Measurements from ENCODE around the gene HDAC11.
"Not testable (repeated sequence)": the region's sequence is repeated elsewhere in the genome, so short reads cannot be mapped to it uniquely, and the experiment has no call there.

Gene HDAC11

GRCh38 chr3:13508496-13508895, 28.4 kb downstream of the HDAC11 start:
- DNase-seq = no peak

- no peak for DNase-seq
These were observed 29.1 kb downstream of the HDAC11 start for GRCh38 chr3:13509059-13509815.

DNA sequence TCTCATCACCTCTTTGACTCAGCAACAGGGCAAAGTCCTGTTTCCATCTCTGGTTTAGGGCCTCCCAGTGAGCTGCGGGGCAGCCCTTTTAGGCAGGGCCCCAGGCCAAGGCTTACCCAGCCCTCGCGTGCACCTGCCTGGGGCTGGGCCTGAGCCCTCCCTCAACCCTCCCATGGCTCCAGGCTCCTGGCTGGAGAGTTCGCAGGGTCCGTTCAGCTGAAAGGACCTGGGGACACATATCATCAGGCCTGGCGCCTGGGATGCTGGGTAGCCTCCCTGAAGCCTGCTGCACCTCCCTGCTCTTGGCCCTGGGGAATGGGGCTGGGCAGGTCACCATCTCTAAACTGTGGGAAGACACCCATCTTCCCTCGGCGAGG, 29.7 kb downstream of the HDAC11 start:
- DNase-seq = no peak

DNA sequence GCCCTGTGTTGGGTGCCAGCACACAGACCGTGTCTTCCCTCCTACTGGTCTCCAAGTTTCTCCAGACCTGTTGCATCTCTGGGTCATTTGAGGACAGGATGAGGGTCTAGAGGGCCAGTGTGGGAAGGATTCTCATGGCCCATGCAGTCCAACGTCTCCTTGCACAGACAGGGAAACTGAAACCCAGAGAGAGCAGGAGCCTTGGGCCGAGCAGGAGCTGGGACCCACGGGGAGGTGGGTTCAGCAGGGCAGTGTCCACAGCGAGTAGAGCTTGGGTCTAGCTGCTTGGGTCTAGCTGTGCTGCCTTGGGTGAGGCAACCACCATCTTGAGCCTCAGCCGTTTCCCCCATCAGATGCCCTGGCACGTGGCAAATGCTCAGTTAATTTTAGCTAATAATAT, 32.3 kb downstream of the HDAC11 start:
- no peak for DNase-seq

DNA sequence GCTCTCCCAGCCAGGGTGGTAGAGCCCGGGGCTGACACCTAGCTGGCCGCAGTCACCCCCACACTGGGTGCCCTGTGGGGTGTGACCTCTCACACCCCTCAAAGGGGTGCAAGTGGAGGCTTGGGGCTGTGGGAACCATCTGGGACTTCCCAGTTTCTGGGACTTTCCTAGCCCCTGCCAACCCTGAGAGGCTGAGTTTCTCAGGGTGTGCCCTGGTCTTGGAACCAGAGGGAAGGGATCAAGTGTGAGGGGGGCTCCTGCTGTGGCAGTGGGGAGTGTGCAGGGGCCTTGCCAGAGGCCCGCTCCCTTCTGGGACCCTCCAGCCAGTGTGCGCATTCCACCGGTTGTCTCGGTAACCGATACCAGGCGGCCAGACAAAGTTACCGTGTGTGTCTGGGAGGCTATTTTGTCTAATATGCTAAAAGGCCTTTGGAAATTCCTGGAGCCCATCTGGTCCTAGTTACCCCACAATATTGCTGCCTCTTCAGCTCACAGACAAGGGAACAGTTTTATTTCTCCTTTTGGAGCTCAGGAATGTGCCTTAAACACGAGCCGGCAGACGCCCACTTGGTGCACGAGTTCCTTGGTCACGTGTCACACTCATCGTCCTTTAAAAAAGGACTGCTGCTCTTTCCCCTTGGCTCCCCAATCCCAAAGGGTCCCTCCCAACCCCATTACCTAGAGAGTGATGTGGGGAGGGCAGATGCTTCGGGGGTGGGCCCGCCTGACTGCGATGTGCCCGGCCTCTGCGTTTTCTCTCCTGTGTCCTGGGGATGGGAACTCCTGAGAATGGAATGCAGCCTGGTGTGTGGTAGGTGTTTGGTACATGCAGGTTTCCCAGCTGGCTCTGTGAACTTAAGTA, 33.2 kb downstream of the HDAC11 start:
- no peak for DNase-seq

GRCh38 chr3:13513913-13514517, 33.9 kb downstream of the HDAC11 start:
- no peak for DNase-seq

DNA sequence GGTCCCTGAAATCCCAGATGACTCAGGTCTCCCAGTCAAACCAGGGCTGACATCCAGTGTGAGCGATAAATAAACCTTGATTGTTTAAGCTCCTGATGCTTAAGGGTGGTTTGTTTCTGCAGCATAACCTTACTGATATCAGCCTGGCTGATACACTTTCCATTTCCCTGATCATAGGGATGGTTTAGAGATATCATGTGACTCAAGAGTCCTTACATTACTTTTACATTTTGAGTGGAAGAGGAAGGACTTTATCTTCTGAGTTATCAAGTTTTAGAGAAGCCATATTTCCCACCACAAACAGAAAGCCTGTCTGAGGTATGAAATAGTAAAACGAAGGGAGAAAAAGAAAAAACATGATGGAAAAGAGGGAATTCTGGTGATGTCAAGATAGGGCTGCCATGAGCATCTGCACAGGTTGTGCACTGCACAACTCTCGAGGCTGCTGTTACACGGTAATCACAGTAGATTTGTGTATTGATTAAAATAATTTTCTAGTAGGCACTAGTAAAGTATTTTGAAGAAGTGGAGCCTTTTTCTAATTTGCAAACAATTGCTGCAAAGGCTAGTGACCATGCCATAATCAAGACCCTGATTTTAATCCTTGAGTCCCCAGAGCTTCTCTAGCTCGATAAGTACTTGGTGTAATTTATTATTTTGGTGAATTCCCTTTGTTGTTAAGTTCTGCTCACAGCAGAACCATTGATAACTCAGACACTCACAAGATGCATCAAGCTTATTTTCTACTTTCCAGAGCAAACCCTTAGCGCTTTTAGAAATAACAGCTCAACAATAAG, 34.7 kb downstream of the HDAC11 start:
- DNase-seq = no peak

GRCh38 chr3:13515786-13516759, 36.0 kb downstream of the HDAC11 start:
- DNase-seq = no peak

- no peak for DNase-seq
These were observed 36.6 kb downstream of the HDAC11 start for GRCh38 chr3:13516760-13517135.

GRCh38 chr3:13517253-13517977, 37.3 kb downstream of the HDAC11 start:
- no peak for DNase-seq

GRCh38 chr3:13518516-13518953, 38.4 kb downstream of the HDAC11 start:
- no peak for DNase-seq

DNA sequence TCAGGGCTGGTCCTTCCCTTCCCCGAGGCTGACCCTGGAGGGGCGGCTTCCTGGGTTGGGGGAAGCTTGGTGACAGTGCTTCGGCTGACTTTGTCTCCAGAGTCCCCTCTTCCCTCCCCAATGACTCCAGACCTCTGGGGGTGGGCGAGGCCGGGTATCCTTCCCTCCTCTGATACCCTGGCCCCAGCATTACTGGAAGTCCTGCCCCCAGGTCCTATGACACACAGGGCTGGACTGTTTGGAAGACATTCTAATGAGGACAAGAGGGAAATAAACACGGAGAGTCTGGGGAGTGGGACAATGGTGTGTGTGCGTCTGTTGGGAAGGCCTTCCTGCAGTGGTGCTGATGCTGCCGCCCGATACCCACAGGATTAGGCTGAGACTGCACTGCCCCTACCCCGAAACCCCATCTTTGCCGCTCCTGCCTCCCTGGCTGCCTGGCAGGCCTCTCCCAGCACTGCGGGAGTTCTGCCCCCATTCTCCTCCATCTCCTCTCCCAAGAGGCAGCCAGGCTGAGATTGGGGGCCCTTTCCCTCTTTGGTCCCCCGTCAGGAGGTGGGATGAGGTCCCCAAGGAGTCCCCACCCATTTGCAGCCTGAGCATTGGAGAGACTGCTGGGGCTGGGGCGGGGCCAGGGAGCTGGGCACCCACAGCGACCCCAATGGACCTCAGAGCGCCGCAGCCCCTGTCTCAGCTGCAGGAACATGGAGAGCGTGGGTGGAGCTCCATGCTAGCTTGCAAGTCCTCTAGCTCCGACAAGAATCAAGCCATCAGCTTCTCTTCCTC, 39.1 kb downstream of the HDAC11 start:
- DNase-seq = no peak

DNA sequence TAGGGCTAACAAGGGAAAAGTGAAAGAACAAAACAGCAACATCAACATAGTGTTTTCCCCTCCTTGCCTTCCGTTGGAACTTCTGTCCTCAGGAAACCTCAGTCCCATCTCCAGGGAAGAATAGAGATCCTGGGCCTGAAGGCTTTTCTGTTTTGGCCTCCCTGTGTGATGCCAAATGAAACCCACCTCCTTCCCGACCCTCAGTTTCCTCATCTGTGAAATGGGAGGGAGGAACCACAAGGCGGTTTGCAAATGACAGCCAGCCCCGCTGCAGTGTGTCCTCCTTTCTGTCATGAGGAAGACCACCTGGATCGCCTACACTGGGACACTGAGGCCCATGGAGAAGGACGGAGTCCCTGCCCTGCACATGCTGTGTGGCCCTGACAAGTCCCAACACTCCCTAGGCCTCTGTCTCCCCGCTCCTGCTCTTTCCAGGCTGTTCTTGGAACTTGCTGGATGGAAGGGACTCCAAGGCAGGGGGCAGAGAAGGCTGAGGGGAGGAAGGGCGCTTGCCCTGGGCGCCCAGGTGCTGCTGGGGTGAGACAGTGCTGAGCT, 40.3 kb downstream of the HDAC11 start:
- DNase-seq = no peak

DNA sequence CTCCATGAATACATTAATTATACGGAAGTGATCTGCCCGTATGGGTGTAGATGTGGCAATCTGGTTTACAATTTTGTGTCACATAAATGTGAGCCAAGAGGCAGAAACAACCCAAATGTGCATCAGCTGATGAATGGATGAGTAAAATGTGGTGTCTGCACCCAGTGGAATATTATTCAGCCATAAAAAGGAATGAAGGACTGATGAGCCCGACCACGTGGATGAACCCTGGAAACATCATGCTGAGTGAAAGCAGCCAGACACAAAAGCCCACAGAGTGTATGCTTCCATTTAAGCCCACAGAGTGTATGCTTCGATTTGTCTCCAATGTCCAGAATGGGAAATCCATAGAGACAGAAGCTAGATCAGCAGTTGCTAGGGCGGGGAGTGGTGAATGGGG, 41.2 kb downstream of the HDAC11 start:
- no peak for DNase-seq

GRCh38 chr3:13521749-13522148, 41.6 kb downstream of the HDAC11 start:
- not testable (repeated sequence) for DNase-seq

DNA sequence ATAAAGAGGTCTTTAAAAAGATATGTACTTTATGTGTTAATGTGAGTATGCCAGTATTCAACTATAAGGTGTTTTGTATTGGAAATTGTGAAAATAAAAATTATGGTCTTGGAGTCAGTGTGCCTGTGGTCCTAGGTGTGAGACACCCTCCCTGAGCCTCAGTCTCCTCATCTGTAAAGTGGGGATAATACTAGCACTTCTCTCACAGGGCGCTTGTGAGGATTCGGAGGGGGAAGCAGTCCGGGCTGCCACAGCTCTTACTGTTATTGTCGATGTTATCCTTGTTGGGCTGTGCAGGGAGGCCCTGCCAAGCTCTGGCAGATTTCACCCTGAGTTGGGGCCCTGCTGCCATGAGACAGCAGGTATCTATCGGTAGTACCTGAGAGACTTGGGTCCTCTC, 42.1 kb downstream of the HDAC11 start:
- no peak for DNase-seq

DNA sequence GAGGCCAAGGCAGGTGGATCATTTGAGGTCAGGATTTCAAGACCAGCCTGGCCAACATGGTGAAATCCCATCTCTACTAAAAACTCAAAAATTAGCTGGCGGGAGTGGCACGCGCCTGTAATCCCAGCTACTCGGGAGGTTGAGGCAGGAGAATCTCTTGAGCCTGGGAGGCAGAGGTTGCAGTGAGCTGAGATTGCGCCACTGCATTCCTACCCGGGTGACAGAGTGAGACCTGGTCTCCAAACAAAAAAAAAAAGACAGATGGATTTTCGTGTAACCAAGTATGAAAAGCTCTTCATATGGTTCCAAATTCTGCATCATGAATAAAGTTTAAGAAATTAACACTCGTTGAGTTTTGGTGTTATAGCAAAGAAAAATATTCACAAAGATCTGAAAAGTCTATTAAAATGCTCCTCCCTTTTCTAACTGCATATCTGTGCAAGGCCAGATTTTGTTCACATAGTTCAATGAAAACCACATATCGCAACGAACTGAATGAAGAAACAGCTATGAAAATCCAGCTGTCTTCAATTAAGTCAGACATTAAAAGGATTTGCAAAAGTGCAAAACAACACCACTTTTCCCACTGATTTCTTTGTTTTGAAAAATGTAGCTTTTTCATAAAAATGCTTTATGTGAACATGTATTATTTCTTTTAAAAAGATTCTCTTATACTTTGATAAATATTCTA, 45.0 kb downstream of the HDAC11 start:
- DNase-seq = no peak

DNA sequence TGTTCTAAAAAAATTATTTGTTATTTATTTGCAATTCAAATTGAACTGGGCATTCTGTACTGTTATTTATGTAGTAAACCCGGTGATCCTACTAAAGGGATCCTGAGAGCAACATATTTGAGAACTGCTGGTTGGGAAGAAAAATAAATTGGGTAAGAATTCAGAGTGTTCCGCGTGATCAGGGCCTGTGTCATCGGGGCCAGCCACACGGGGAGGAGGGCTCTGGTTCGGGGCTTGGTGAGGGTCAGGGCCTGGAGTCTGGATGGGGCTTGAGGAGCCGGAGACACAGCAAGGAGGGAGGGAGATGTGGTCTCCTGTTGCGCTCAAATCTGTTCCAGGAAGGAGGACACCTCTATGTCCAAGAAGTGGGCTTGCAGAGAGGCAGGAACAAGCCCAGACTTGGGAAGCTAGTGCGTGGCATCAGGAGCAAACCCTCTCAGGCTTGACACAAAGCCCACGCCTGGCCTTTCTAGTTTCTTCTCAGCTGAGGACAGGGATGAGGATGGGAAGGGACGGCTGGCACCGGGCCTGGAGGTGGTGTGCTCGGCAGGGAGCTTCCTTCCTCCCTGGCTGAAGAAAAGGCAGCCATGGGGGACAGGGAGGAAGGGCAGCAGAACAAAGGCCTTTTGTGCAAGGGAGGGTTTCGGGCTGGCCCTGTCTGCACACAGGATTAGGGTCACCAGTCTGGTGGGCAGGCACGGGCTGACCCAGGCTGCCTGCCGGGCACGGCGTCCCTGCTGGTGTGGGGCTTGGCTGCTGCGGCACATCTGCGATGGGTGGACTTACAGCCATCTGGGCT, 45.9 kb downstream of the HDAC11 start:
- DNase-seq = no peak

DNA sequence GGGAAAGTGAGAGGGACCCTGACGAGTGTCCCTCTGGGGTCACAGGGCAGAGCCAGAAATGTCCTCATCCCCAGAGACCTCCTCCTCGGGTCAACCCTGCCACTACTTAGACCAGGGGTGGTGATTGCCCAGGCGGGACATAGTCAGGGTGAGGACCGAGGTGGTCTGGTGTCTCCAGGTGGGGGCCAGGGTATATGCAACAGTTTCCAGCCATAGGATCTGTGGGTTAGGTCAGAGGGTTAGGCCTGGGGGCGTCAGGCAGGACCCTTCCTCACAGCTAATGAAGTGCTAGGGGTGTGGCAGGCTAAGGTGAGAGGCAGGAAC, 46.5 kb downstream of the HDAC11 start:
- DNase-seq = no peak
